K562 (cell line): ENCODE data around the gene CD274. TPM values are rescaled to one million over a fixed set of nuclear protein-coding genes. Genes with fewer than 3 reads are reported as not detected.

ENCODE experiments used
- ATAC-seq: fragments of 200-7000 bp; cut with Tn5 transposase; 3 replicates; pipeline ENCODE4 v1.9.1; 2020; ENCODE audit warnings: moderate library complexity
- BruUV-seq: library from RNA; stranded (reverse); fragments of 400-500 nt; replicated peaks from 2 replicates; lab custom pipeline; 2021; lab: Mats Ljungman, UMichigan
- CTCF ChIA-PET: fragments of 300-600 bp; formaldehyde crosslinking; extraction: SDS; loops from one replicate; lab custom pipeline; 2021; ENCODE audit warnings: low intra/inter-chr PET ratio; lab: Yijun Ruan, JAX
- POLR2A ChIA-PET: fragments of 300-600, 350-650 bp; sonication (Branson Sonifier 250); formaldehyde crosslinking; extraction: SDS; loops from one replicate; lab custom pipeline; 2021; ENCODE audit warnings: antibody characterized with exemption, inconsistent platforms; lab: Yijun Ruan, JAX
- DNase-seq, 4 experiments: peaks; one replicate each; pipeline versions ENCODE4 v3.0.0 to v3.0.0-alpha.2; 2011 to 2018; ENCODE audit warnings: low spot score in 3 of 4, mixed read lengths in 3 of 4; ENCODE audit errors: extremely low read depth in 1 of 4
- FAIRE-seq: peaks from 2 replicates; lab custom pipeline; 2011; peaks lifted over from hg19 to GRCh38; lab: Jason Lieb, UNC
- H2AFZ ChIP-seq: 2 replicates; pipeline ENCODE4 v1.6.0; 2011; ENCODE audit warnings: low read depth, low read length, control low read depth, inconsistent platforms
- H3K27ac ChIP-seq: fragments of 200-600 bp; 3 replicates; pipeline ENCODE4 v1.8.0; 2011; ENCODE audit warnings: low read depth, mild to moderate bottlenecking, control low read depth, inconsistent platforms, low read length, moderate library complexity, mixed read lengths; ENCODE audit errors: extremely low read depth
- H3K27me3 ChIP-seq, 2 experiments: fragments of 300-600 bp in 1 of 2; 2 replicates in 1 of 2; 3 replicates in 1 of 2; pipeline versions ENCODE4 v1.6.0 to v1.8.0; 2011; ENCODE audit warnings: inconsistent platforms in 2 of 2, low read length in 2 of 2, mild to moderate bottlenecking in 1 of 2, mixed read lengths in 1 of 2, moderate library complexity in 1 of 2; ENCODE audit not compliant: control insufficient read depth in 2 of 2, insufficient read depth in 2 of 2
- H3K36me3 ChIP-seq: fragments of 300-600 bp; 3 replicates; pipeline ENCODE4 v1.8.0; 2011; ENCODE audit warnings: mild to moderate bottlenecking, low read length, inconsistent platforms; ENCODE audit not compliant: control insufficient read depth, insufficient read depth
- H3K4me1 ChIP-seq, 2 experiments: fragments of 200-600 bp in 1 of 2; replicated peaks in 1 of 2; 2 replicates in 1 of 2; 3 replicates in 1 of 2; pipeline versions ENCODE4 v1.5.1 to v1.8.0; 2011; ENCODE audit warnings: inconsistent platforms in 2 of 2, low read length in 2 of 2, mild to moderate bottlenecking in 1 of 2, mixed read lengths in 1 of 2, moderate library complexity in 1 of 2; ENCODE audit not compliant: control insufficient read depth in 2 of 2, insufficient read depth in 2 of 2
- H3K4me2 ChIP-seq: 2 replicates; pipeline ENCODE4 v1.6.1; 2011; ENCODE audit warnings: low read length, control low read depth, inconsistent platforms, mixed read lengths; ENCODE audit not compliant: insufficient read depth
- H3K4me3 ChIP-seq: fragments of 200-600 bp; sonication (generic), shearing (Covaris generic); 2 replicates; pipeline ENCODE4 v1.5.1; 2016; ENCODE audit warnings: control low read depth, inconsistent platforms
- H3K79me2 ChIP-seq: fragments of 200-600 bp; 3 replicates; pipeline ENCODE4 v1.8.0; 2011; ENCODE audit warnings: low read length, inconsistent platforms; ENCODE audit not compliant: control insufficient read depth, insufficient read depth
- H3K9ac ChIP-seq, 2 experiments: 2 replicates each; pipeline versions ENCODE4 v1.6.0 to v1.6.1; 2011; ENCODE audit warnings: low read depth in 2 of 2, low read length in 2 of 2, control low read depth in 1 of 2, inconsistent platforms in 1 of 2, mild to moderate bottlenecking in 1 of 2, mixed read lengths in 1 of 2; ENCODE audit not compliant: insufficient read depth in 1 of 2
- H3K9me1 ChIP-seq: one replicate; pipeline ENCODE4 v1.6.0; 2011; ENCODE audit warnings: inconsistent platforms, mild to moderate bottlenecking, low read length, moderate library complexity; ENCODE audit not compliant: control insufficient read depth, insufficient read depth
- H3K9me3 ChIP-seq: replicated peaks from 2 replicates; pipeline ENCODE4 v1.5.1; 2011; ENCODE audit warnings: low read depth, low read length, inconsistent platforms; ENCODE audit not compliant: control insufficient read depth, insufficient read depth
- H4K20me1 ChIP-seq: replicated peaks from 2 replicates; pipeline ENCODE4 v1.6.1; 2011; ENCODE audit warnings: low read length, inconsistent platforms, mixed read lengths; ENCODE audit not compliant: control insufficient read depth, insufficient read depth
- ATF7 ChIP-seq: fragments of 450-650 bp; IDR thresholded peaks from 2 replicates; pipeline ENCODE4 v1.7.1; 2014; ENCODE audit warnings: mild to moderate bottlenecking, moderate library complexity
- BCOR ChIP-seq: fragments of 450-650 bp; IDR thresholded peaks from 2 replicates; pipeline ENCODE4 v1.6.1; 2016
- CEBPG ChIP-seq, 3 experiments: fragments of 200-800 bp in 1 of 3; sonication (Bioruptor generic) in 1 of 3; sonication (generic) in 1 of 3; formaldehyde crosslinking in 1 of 3; IDR thresholded peaks in 2 of 3; conservative IDR thresholded peaks in 1 of 3; 2 replicates each; pipeline versions ENCODE4 v1.6.1 to v1.8.0; 2016 to 2022; ENCODE audit warnings: missing compliant biosample characterization in 2 of 3, missing genetic modification characterization in 2 of 3, mild to moderate bottlenecking in 1 of 3, missing genetic modification reagents in 1 of 3
- CGGBP1 ChIP-seq: fragments of 250-450 bp; sonication (Bioruptor Pico); IDR thresholded peaks from 2 replicates; pipeline ENCODE4 v1.9.0; 2021; ENCODE audit warnings: mild to moderate bottlenecking
- ESRRA ChIP-seq: fragments of 450-650 bp; IDR thresholded peaks from 2 replicates; pipeline ENCODE4 v1.6.1; 2014; ENCODE audit warnings: low read depth, mild to moderate bottlenecking, moderate library complexity, borderline replicate concordance
- MCM2 ChIP-seq: fragments of 450-650 bp; IDR thresholded peaks from 2 replicates; pipeline ENCODE4 v1.6.1; 2017; ENCODE audit warnings: low read depth, mild to moderate bottlenecking
- MEF2D ChIP-seq: conservative IDR thresholded peaks from 2 replicates; pipeline ENCODE4 v1.6.1; 2016; ENCODE audit warnings: low read depth, missing genetic modification characterization, missing compliant biosample characterization
- PTRF ChIP-seq: fragments of 450-650 bp; IDR thresholded peaks from 2 replicates; pipeline ENCODE4 v1.6.1; 2016; ENCODE audit warnings: mild to moderate bottlenecking, missing genetic modification characterization, missing compliant biosample characterization
- SREBF1 ChIP-seq: fragments of 150-350 bp; IDR thresholded peaks from 2 replicates; pipeline ENCODE4 v1.6.1; 2014; ENCODE audit warnings: antibody characterized with exemption, low read depth, low read length, borderline replicate concordance
- ZC3H8 ChIP-seq: fragments of 450-650 bp; IDR thresholded peaks from 2 replicates; pipeline ENCODE4 v1.6.1; 2017
- ZNF146 ChIP-seq: IDR thresholded peaks from one replicate; pipeline ENCODE4 v1.6.1; 2018; ENCODE audit warnings: missing compliant biosample characterization; ENCODE audit not compliant: unreplicated experiment
- ZNF785 ChIP-seq: fragments of 250-450 bp; sonication (Bioruptor Pico); IDR thresholded peaks from 2 replicates; pipeline ENCODE4 v1.4.0; 2020; ENCODE audit warnings: mild to moderate bottlenecking
- in situ Hi-C: fragments of 300-500 bp; cut with MboI; formaldehyde crosslinking; loops from 4 replicates; pipeline ENCODE4 v1.15.0; 2018; ENCODE audit warnings: inconsistent platforms, mixed read lengths
- intact Hi-C: fragments of 100-400 bp; cut with micrococcal nuclease; formaldehyde crosslinking; loops from 2 replicates; pipeline ENCODE4 v1.14.2; 2022
- polyA plus RNA-seq, 8 experiments: library from polyadenylated mRNA; depleted of rRNA in 4 of 8; stranded (reverse) in 5 of 8; unstranded in 3 of 8; fragments of >200 nt; fragmentation: Nextera tagmentation in 2 of 8; fragmentation: Illumina TruSeq in 1 of 8; extraction: Ambion mirVana in 2 of 8; extraction: Trizol in 1 of 8; gene quantifications; 2 replicates each; pipeline versions ENCODE4 v1.2.1 to v1.2.3, GENCODE V29; 2011 to 2014; ENCODE audit warnings: inconsistent platforms in 1 of 8, missing spikeins in 1 of 8
- total RNA-seq, 7 experiments: library from RNA; depleted of rRNA in 6 of 7; stranded (reverse); fragments of >200 nt in 6 of 7; fragmentation: Illumina TruSeq in 2 of 7; extraction: Trizol in 2 of 7; gene quantifications; 2 replicates each; pipeline versions ENCODE4 v1.2.1 to v1.2.3, GENCODE V29; 2011 to 2021; ENCODE audit warnings: low replicate concordance in 1 of 7

Gene CD274
- total and polyA plus RNA-seq, 9 of the 15 experiments (the other 6 are each of a cell fraction or from before 2014, with no cell fraction given), result 0.07 to 0.51 (median 0.30) TPM; not detected in 1

- TF ChIP-seq CGGBP1 (CRISPR knock-in tag) (no peak), ZNF785 (CRISPR knock-in tag) (no peak), ZC3H8 (no peak), SREBF1 (no peak), ATF7 (no peak)
Measured at GRCh38 chr9:5418481-5418880, 31.9 kb upstream of the CD274 start (continued).

GRCh38 chr9:5419987-5420386, 30.4 kb upstream of the CD274 start:
- intact Hi-C loops, result loop anchor here (10.0 kb wide), 1 partner anchor 155 kb away; no protein-coding TSS in a partner anchor
- POLR2A ChIA-PET, result no interaction called here
- CTCF ChIA-PET, result no interaction called here
- in situ Hi-C loops, result no loop called here
- no peak overlapping the region for H3K27ac ChIP-seq
- no TSS peak for BruUV-seq
- H3K79me2 ChIP-seq, result no peaks in the 10 kb centered on the region
- no peak overlapping the region for H3K9ac ChIP-seq
- ATAC-seq (no peak), DNase-seq (no peak), FAIRE-seq (no peak)
- peaks cover 0 to 5% of the 10 kb centered on the region in 2 experiments; a peak in 1 of 5 replicates for H3K4me1 ChIP-seq
- H3K9me3 ChIP-seq, result no peaks in the 10 kb centered on the region
- H3K27me3 ChIP-seq, result peaks cover 0 to 10% of the 10 kb centered on the region in 2 experiments; a peak in 3 of 5 replicates
- H3K9me1 ChIP-seq, result no peaks in the 10 kb centered on the region
- H3K36me3 ChIP-seq, result no peaks in the 10 kb centered on the region
- TF ChIP-seq BCOR (no peak), CEBPG (CRISPR knock-in tag; IDR thresholded peaks at IDR 0.05) (no peak), CEBPG (tag; conservative IDR thresholded peaks at IDR 0.05 in 1 of 2, IDR thresholded peaks at IDR 0.05 in 1 of 2) (no peak), MEF2D (tag) (no peak), MCM2 (no peak), ZNF146 (CRISPR knock-in tag) (no peak), PTRF (tag) (no peak), ESRRA (no peak)
- no peak overlapping the region for H3K4me2 ChIP-seq
- H3K4me3 ChIP-seq, result no peak overlapping the region
- H2AFZ ChIP-seq, result no peak overlapping the region
- no peaks in the 10 kb centered on the region for H4K20me1 ChIP-seq
